ENCODE data around the gene COL26A1.

- TF ChIP-seq CTCF (IDR thresholded peaks at IDR 0.05) (no peak), POLR2A (IDR thresholded peaks at IDR 0.05) (no peak), EP300 (IDR thresholded peaks at IDR 0.05; ENCODE audit: low read depth) (no peak)
Measured at GRCh38 chr7:101517304-101517703, 154.6 kb downstream of the COL26A1 start.

Measured in transverse colon (tissue), 3 donors.